ENCODE results near the gene TRIM36.

The TRIM36 gene

GRCh38 chr5:115160975-115161475, 8.7 kb downstream of the TRIM36 start:
- DNase-seq: no peak

GRCh38 chr5:115151208-115151805, 18.4 kb downstream of the TRIM36 start:
- DNase-seq: no peak

- no peak for DNase-seq
Measured at GRCh38 chr5:115150512-115150911, 19.2 kb downstream of the TRIM36 start.

GRCh38 chr5:115147052-115147451, 22.7 kb downstream of the TRIM36 start:
- no peak for DNase-seq

GRCh38 chr5:115136294-115136693, 33.4 kb downstream of the TRIM36 start:
- DNase-seq: no peak

- no peak for DNase-seq
Measured at GRCh38 chr5:115132465-115132864, 37.2 kb downstream of the TRIM36 start.

- no peak for DNase-seq
Measured at GRCh38 chr5:115126303-115126702, 43.4 kb downstream of the TRIM36 start.

- no peak for DNase-seq
Measured at GRCh38 chr5:115124741-115125140, 45.0 kb downstream of the TRIM36 start.

GRCh38 chr5:115116001-115116400, 53.7 kb downstream of the TRIM36 start:
- DNase-seq: no peak

GRCh38 chr5:115109840-115110239, 59.9 kb downstream of the TRIM36 start:
- DNase-seq: no peak

- no peak for DNase-seq
Measured at GRCh38 chr5:115109356-115109755, 60.4 kb downstream of the TRIM36 start.

GRCh38 chr5:115100319-115100955, 69.3 kb downstream of the TRIM36 start:
- no peak for DNase-seq

GRCh38 chr5:115098041-115098702, 71.5 kb downstream of the TRIM36 start:
- no peak for DNase-seq

- DNase-seq: no peak
Measured at GRCh38 chr5:115097236-115097635, 72.5 kb downstream of the TRIM36 start.

- no peak for DNase-seq
Measured at GRCh38 chr5:115096034-115096769, 73.5 kb downstream of the TRIM36 start.

- no peak for DNase-seq
Measured at GRCh38 chr5:115087951-115088350, 81.8 kb downstream of the TRIM36 start.

- no peak for DNase-seq
Measured at GRCh38 chr5:115086473-115086872, 83.2 kb downstream of the TRIM36 start.

- DNase-seq: no peak
Measured at GRCh38 chr5:115084246-115084793, 85.4 kb downstream of the TRIM36 start.

GRCh38 chr5:115079924-115080623, 89.6 kb downstream of the TRIM36 start:
- no peak for DNase-seq
